HepG2 (cell line): ENCODE measurements around the gene ASB4. TPM values are rescaled to one million over a fixed set of nuclear protein-coding genes. Genes with fewer than 3 reads are reported as not detected.

Experiments used
- ATAC-seq: fragments of 200-7000 bp; cut with Tn5 transposase; 3 replicates; pipeline ENCODE4 v1.9.1; 2020; ENCODE audit warnings: mild to moderate bottlenecking, moderate library complexity
- BruUV-seq: library from RNA; stranded (reverse); fragments of 400-500 nt; replicated peaks from 2 replicates; lab custom pipeline; 2021; lab: Mats Ljungman, UMichigan
- CTCF ChIA-PET: fragments of 300-600 bp; formaldehyde crosslinking; extraction: SDS; loops from one replicate; lab custom pipeline; 2021; ENCODE audit warnings: low total read pairs, inconsistent platforms, low intra/inter-chr PET ratio; lab: Yijun Ruan, JAX
- POLR2A ChIA-PET: fragments of 350-600 bp; sonication (Branson Sonifier 250); formaldehyde crosslinking; loops from one replicate; lab custom pipeline; 2020; ENCODE audit warnings: antibody characterized with exemption, inconsistent platforms; lab: Yijun Ruan, JAX
- DNase-seq: peaks from one replicate; pipeline ENCODE4 v3.0.0-alpha.2; 2015; ENCODE audit warnings: low spot score
- FAIRE-seq: peaks from 3 replicates; lab custom pipeline; 2011; peaks lifted over from hg19 to GRCh38; lab: Jason Lieb, UNC
- H2AFZ ChIP-seq: one replicate; pipeline ENCODE4 v1.6.1; 2011; ENCODE audit warnings: low read length, inconsistent platforms
- H3K27ac ChIP-seq: fragments of 300-600 bp; 3 replicates; pipeline ENCODE4 v1.8.0; 2011; ENCODE audit warnings: mixed run types, mild to moderate bottlenecking, mixed read lengths, low read length, inconsistent platforms; ENCODE audit not compliant: insufficient read depth; ENCODE audit errors: extremely low read length
- H3K27me3 ChIP-seq, 2 experiments: fragments of 200-600 bp in 1 of 2; 2 replicates in 1 of 2; 3 replicates in 1 of 2; pipeline versions ENCODE4 v1.6.0 to v1.8.0; 2011; ENCODE audit warnings: low read length in 2 of 2, mild to moderate bottlenecking in 2 of 2, moderate library complexity in 2 of 2, inconsistent platforms in 1 of 2; ENCODE audit not compliant: insufficient read depth in 2 of 2, control insufficient read depth in 1 of 2
- H3K36me3 ChIP-seq, 2 experiments: fragments of 200-600 bp in 1 of 2; replicated peaks in 1 of 2; 2 replicates in 1 of 2; 3 replicates in 1 of 2; pipeline versions ENCODE4 v1.5.1 to v1.8.0; 2011; ENCODE audit warnings: low read length in 2 of 2, inconsistent platforms in 1 of 2; ENCODE audit not compliant: insufficient read depth in 2 of 2, control insufficient read depth in 1 of 2
- H3K4me1 ChIP-seq: 2 replicates; pipeline ENCODE4 v1.5.1; 2012; ENCODE audit warnings: low read length, inconsistent platforms; ENCODE audit not compliant: insufficient read depth
- H3K4me2 ChIP-seq: 2 replicates; pipeline ENCODE4 v1.6.0; 2011; ENCODE audit warnings: low read depth, low read length, inconsistent platforms
- H3K4me3 ChIP-seq, 3 experiments: fragments of 200-600 bp in 1 of 3; sonication (generic), shearing (Covaris generic) in 1 of 3; replicated peaks in 1 of 3; 2 replicates each; pipeline ENCODE4 v1.5.1; 2011 to 2016; ENCODE audit warnings: low read length in 3 of 3, inconsistent platforms in 2 of 3, low read depth in 2 of 3, mild to moderate bottlenecking in 2 of 3, control low read depth in 1 of 3, mixed read lengths in 1 of 3; ENCODE audit not compliant: insufficient read depth in 1 of 3
- H3K79me2 ChIP-seq: one replicate; pipeline ENCODE4 v1.6.1; 2011; ENCODE audit warnings: low read length, inconsistent platforms; ENCODE audit not compliant: insufficient read depth
- H3K9ac ChIP-seq: 2 replicates; pipeline ENCODE4 v1.6.0; 2011; ENCODE audit warnings: mild to moderate bottlenecking, low read depth, low read length, inconsistent platforms; ENCODE audit not compliant: insufficient read depth
- H3K9me3 ChIP-seq: 2 replicates; pipeline ENCODE4 v1.5.1; 2012; ENCODE audit warnings: mild to moderate bottlenecking, low read length
- H4K20me1 ChIP-seq: 2 replicates; pipeline ENCODE4 v1.6.0; 2011; ENCODE audit warnings: inconsistent platforms, mild to moderate bottlenecking, low read length, moderate library complexity; ENCODE audit not compliant: insufficient read depth
- CTCF ChIP-seq: sonication (generic); formaldehyde crosslinking; IDR thresholded peaks from 2 replicates; pipeline ENCODE4 v1.5.0; 2020; ENCODE audit warnings: mild to moderate bottlenecking, missing genetic modification reagents, moderate library complexity
- ERF ChIP-seq: IDR thresholded peaks from 2 replicates; pipeline ENCODE4 v1.6.1; 2018; ENCODE audit warnings: missing biosample characterization, missing genetic modification reagents
- FOXC1 ChIP-seq: sonication (generic); formaldehyde crosslinking; IDR thresholded peaks from 2 replicates; pipeline ENCODE4 v1.8.0; 2022; ENCODE audit warnings: mild to moderate bottlenecking, missing genetic modification reagents, borderline replicate concordance
- MIER3 ChIP-seq: IDR thresholded peaks from 2 replicates; pipeline ENCODE4 v1.6.1; 2016; ENCODE audit warnings: missing compliant biosample characterization, borderline replicate concordance
- MYC ChIP-seq: sonication (generic); formaldehyde crosslinking; IDR thresholded peaks from 2 replicates; pipeline ENCODE4 v1.9.0; 2021; ENCODE audit warnings: missing genetic modification reagents, borderline replicate concordance
- RBAK ChIP-seq: sonication (generic); formaldehyde crosslinking; IDR thresholded peaks from 2 replicates; pipeline ENCODE4 v1.5.1; 2020; ENCODE audit warnings: mild to moderate bottlenecking, missing genetic modification reagents
- SMC3 ChIP-seq: IDR thresholded peaks from 2 replicates; pipeline ENCODE4 v1.6.1; 2011; ENCODE audit warnings: low read length, improper control_type of control experiment
- STAG1 ChIP-seq: sonication (generic); formaldehyde crosslinking; IDR thresholded peaks from 2 replicates; pipeline ENCODE4 v1.4.0; 2020; ENCODE audit warnings: missing genetic modification reagents
- ZMYM3 ChIP-seq: sonication (generic); formaldehyde crosslinking; IDR thresholded peaks from 2 replicates; pipeline ENCODE4 v1.5.1; 2020; ENCODE audit warnings: mild to moderate bottlenecking, missing genetic modification reagents
- ZNF253 ChIP-seq: sonication (generic); formaldehyde crosslinking; IDR thresholded peaks from 2 replicates; pipeline ENCODE4 v1.8.0; 2022; ENCODE audit warnings: mild to moderate bottlenecking, missing genetic modification reagents, borderline replicate concordance
- ZNF670 ChIP-seq: sonication (generic); formaldehyde crosslinking; IDR thresholded peaks from 2 replicates; pipeline ENCODE4 v1.8.0; 2022; ENCODE audit warnings: mild to moderate bottlenecking, missing genetic modification reagents, borderline replicate concordance
- ZNF703 ChIP-seq: sonication (generic); formaldehyde crosslinking; IDR thresholded peaks from 2 replicates; pipeline ENCODE4 v1.5.1; 2020; ENCODE audit warnings: missing genetic modification reagents, mild to moderate bottlenecking, moderate library complexity, borderline replicate concordance
- ZNF709 ChIP-seq: sonication (generic); formaldehyde crosslinking; IDR thresholded peaks from 2 replicates; pipeline ENCODE4 v1.5.0; 2020; ENCODE audit warnings: mild to moderate bottlenecking, missing genetic modification reagents
- WGBS: methylation state at CpG from one replicate; pipeline ENCODE4 v1.1.6; 2017; ENCODE audit warnings: low lambda C conversion rate; 5-methylcytosine and 5-hydroxymethylcytosine counted together
- in situ Hi-C: cut with HindIII; loops from 2 replicates; pipeline ENCODE4 v1.10.0; 2017; ENCODE audit warnings: low pct_unique_long_range_greater_than_20kb; ENCODE audit not compliant: extremely low pct_ligation_motif_present
- intact Hi-C: fragments of 100-400 bp; cut with micrococcal nuclease; formaldehyde crosslinking; loops from one replicate; pipeline ENCODE4 v1.10.0; 2022; ENCODE audit not compliant: unreplicated experiment
- polyA plus RNA-seq, 8 experiments: library from polyadenylated mRNA; depleted of rRNA in 3 of 8; stranded (reverse) in 7 of 8; unstranded in 1 of 8; fragments of >200 nt; fragmentation: Illumina TruSeq in 4 of 8; extraction: Trizol in 4 of 8; gene quantifications; 2 replicates each; pipeline versions ENCODE4 v1.2.1 to v1.2.3, GENCODE V29; 2011 to 2016; ENCODE audit warnings: low read depth in 4 of 8, missing spikeins in 1 of 8, mixed read lengths in 1 of 8; ENCODE audit not compliant: insufficient read depth in 1 of 8
- total RNA-seq, 5 experiments: library from RNA; depleted of rRNA; stranded (reverse); fragments of >200 nt; fragmentation: Illumina TruSeq; extraction: Trizol; gene quantifications; 2 replicates each; pipeline ENCODE4 v1.2.3, GENCODE V29; 2016; ENCODE audit warnings: low read depth in 1 of 5
- TF ChIP-seq, protein P1 (sequence below): sonication (generic); formaldehyde crosslinking; IDR thresholded peaks from 2 replicates; pipeline ENCODE4 v1.5.1; 2020; ENCODE audit warnings: missing genetic modification reagents, mild to moderate bottlenecking, borderline replicate concordance
- TF ChIP-seq, protein P2 (sequence below): sonication (generic); formaldehyde crosslinking; IDR thresholded peaks from 2 replicates; pipeline ENCODE4 v1.4.0; 2020; ENCODE audit warnings: missing genetic modification reagents, borderline replicate concordance

The ASB4 gene
- total and polyA plus RNA-seq, 2 of the 13 experiments (the other 11 are each of a cell fraction or from before 2014, with no cell fraction given) = 1.1 to 4.0 TPM

- TF ChIP-seq, protein P1, sequence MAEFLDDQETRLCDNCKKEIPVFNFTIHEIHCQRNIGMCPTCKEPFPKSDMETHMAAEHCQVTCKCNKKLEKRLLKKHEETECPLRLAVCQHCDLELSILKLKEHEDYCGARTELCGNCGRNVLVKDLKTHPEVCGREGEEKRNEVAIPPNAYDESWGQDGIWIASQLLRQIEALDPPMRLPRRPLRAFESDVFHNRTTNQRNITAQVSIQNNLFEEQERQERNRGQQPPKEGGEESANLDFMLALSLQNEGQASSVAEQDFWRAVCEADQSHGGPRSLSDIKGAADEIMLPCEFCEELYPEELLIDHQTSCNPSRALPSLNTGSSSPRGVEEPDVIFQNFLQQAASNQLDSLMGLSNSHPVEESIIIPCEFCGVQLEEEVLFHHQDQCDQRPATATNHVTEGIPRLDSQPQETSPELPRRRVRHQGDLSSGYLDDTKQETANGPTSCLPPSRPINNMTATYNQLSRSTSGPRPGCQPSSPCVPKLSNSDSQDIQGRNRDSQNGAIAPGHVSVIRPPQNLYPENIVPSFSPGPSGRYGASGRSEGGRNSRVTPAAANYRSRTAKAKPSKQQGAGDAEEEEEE = no peak
- TF ChIP-seq SMC3 (peak; percentile 58), CTCF (CRISPR knock-in tag) (peak; percentile 67), ZNF709 (CRISPR knock-in tag) (no peak), STAG1 (peak; percentile 74), ZMYM3 (CRISPR knock-in tag) (no peak), ZNF703 (CRISPR knock-in tag) (no peak)
These were observed 59.4 kb downstream of the ASB4 start (continued) for GRCh38 chr7:95545007-95545615.

GRCh38 chr7:95545673-95546072 lies 59.9 kb downstream of the ASB4 start:
- Histone ChIP-seq H3K4me1 (peaks cover 10% of the 10 kb centered on the region; the same call in 1 of the 2 replicates), H2AFZ (no peak overlapping the region), H3K27ac (no peak overlapping the region), H3K27me3 (no peaks in the 10 kb centered on the region; a peak in 1 of 5 replicates), H3K4me3 (no peak overlapping the region), H3K4me2 (no peak overlapping the region), H3K79me2 (no peaks in the 10 kb centered on the region), H3K9ac (no peak overlapping the region), H3K9me3 (no peaks in the 10 kb centered on the region), H3K36me3 (no peaks in the 10 kb centered on the region), H4K20me1 (no peaks in the 10 kb centered on the region)
- intact Hi-C loops (loop anchor here (1.0 kb wide), 1 partner anchor 139 kb away; no protein-coding TSS in a partner anchor), in situ Hi-C loops (loop anchor here (25.0 kb wide), 1 partner anchor 317 kb away; no protein-coding TSS in a partner anchor)
- no peak for DNase-seq
- WGBS = 62% methylated on average over 1 of the region's 1 CpG
- FAIRE-seq = no peak
- CTCF ChIA-PET = interaction anchor here (1.3 to 1.8 kb wide), 2 partner anchors 138 to 140 kb away, joined by 5 to 12 read pairs; no protein-coding TSS in a partner anchor
- no TSS peak for BruUV-seq
- POLR2A ChIA-PET = no interaction called here
- no peak for ATAC-seq
- TF ChIP-seq MIER3 (no peak), MYC (CRISPR knock-in tag) (no peak), FOXC1 (no peak), ZNF670 (CRISPR knock-in tag) (no peak), RBAK (CRISPR knock-in tag) (no peak), ERF (no peak), ZNF253 (CRISPR knock-in tag) (no peak)
- TF ChIP-seq, protein P2, sequence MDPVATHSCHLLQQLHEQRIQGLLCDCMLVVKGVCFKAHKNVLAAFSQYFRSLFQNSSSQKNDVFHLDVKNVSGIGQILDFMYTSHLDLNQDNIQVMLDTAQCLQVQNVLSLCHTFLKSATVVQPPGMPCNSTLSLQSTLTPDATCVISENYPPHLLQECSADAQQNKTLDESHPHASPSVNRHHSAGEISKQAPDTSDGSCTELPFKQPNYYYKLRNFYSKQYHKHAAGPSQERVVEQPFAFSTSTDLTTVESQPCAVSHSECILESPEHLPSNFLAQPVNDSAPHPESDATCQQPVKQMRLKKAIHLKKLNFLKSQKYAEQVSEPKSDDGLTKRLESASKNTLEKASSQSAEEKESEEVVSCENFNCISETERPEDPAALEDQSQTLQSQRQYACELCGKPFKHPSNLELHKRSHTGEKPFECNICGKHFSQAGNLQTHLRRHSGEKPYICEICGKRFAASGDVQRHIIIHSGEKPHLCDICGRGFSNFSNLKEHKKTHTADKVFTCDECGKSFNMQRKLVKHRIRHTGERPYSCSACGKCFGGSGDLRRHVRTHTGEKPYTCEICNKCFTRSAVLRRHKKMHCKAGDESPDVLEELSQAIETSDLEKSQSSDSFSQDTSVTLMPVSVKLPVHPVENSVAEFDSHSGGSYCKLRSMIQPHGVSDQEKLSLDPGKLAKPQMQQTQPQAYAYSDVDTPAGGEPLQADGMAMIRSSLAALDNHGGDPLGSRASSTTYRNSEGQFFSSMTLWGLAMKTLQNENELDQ (CRISPR knock-in tag) = no peak
